ENCODE results near the gene CEP250.

The CEP250 gene

DNA sequence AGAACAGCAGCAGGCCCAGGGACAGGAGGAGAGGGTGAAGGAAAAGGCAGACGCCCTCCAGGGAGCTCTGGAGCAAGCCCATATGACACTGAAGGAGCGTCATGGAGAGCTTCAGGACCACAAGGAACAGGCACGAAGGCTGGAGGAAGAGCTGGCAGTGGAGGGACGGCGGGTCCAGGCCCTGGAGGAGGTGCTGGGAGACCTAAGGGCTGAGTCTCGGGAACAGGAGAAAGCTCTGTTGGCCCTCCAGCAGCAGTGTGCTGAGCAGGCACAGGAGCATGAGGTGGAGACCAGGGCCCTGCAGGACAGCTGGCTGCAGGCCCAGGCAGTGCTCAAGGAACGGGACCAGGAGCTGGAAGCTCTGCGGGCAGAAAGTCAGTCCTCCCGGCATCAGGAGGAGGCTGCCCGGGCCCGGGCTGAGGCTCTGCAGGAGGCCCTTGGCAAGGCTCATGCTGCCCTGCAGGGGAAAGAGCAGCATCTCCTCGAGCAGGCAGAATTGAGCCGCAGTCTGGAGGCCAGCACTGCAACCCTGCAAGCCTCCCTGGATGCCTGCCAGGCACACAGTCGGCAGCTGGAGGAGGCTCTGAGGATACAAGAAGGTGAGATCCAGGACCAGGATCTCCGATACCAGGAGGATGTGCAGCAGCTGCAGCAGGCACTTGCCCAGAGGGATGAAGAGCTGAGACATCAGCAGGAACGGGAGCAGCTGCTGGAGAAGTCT, 48.6 kb downstream of the CEP250 start:
- Histone ChIP-seq H3K4me1 (ENCODE audit: control insufficient read depth, insufficient read depth, low read length) (no peaks in the 10 kb centered on the region), H3K27me3 (ENCODE audit: control insufficient read depth, insufficient read depth, low read length) (no peaks in the 10 kb centered on the region), H3K4me3 (ENCODE audit: low read length) (no peak overlapping the region), H3K36me3 (ENCODE audit: control insufficient read depth, insufficient read depth, low read length) (peaks cover 33% of the 10 kb centered on the region), H3K9ac (ENCODE audit: low read length) (no peak overlapping the region), H3K27ac (ENCODE audit: low read depth, low read length) (no peak overlapping the region)

DNA sequence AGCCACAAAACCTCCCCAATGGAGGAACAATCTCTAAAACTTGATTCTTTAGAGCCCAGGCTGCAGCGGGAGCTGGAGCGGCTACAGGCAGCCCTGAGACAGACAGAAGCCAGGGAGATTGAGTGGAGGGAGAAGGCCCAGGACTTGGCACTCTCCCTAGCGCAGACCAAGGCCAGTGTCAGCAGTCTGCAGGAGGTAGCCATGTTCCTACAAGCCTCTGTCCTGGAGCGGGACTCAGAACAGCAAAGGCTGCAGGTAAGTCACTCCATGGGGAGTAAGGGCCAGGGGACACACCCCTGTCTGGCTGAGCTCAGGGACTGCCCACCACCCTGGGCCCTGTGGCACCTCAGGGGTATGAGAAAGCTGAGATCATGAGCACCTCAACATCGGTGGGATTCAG, 49.4 kb downstream of the CEP250 start:
- Histone ChIP-seq H3K4me3 (ENCODE audit: low read length) (no peak overlapping the region), H3K36me3 (ENCODE audit: control insufficient read depth, insufficient read depth, low read length) (peaks cover 34% of the 10 kb centered on the region), H3K27me3 (ENCODE audit: control insufficient read depth, insufficient read depth, low read length) (no peaks in the 10 kb centered on the region), H3K9ac (ENCODE audit: low read length) (no peak overlapping the region), H3K4me1 (ENCODE audit: control insufficient read depth, insufficient read depth, low read length) (no peaks in the 10 kb centered on the region), H3K27ac (ENCODE audit: low read depth, low read length) (no peak overlapping the region)

- no peak overlapping the region for H3K4me3 ChIP-seq (ENCODE audit: low read length)
- no peak overlapping the region for H3K9ac ChIP-seq (ENCODE audit: low read length)
- H3K27me3 ChIP-seq (ENCODE audit: control insufficient read depth, insufficient read depth, low read length): no peaks in the 10 kb centered on the region
- H3K27ac ChIP-seq (ENCODE audit: low read depth, low read length): no peak overlapping the region
- H3K4me1 ChIP-seq (ENCODE audit: control insufficient read depth, insufficient read depth, low read length): no peaks in the 10 kb centered on the region
- H3K36me3 ChIP-seq (ENCODE audit: control insufficient read depth, insufficient read depth, low read length): peaks cover 33% of the 10 kb centered on the region
Observed at GRCh38 chr20:35506179-35506578, 50.8 kb downstream of the CEP250 start.

DNA sequence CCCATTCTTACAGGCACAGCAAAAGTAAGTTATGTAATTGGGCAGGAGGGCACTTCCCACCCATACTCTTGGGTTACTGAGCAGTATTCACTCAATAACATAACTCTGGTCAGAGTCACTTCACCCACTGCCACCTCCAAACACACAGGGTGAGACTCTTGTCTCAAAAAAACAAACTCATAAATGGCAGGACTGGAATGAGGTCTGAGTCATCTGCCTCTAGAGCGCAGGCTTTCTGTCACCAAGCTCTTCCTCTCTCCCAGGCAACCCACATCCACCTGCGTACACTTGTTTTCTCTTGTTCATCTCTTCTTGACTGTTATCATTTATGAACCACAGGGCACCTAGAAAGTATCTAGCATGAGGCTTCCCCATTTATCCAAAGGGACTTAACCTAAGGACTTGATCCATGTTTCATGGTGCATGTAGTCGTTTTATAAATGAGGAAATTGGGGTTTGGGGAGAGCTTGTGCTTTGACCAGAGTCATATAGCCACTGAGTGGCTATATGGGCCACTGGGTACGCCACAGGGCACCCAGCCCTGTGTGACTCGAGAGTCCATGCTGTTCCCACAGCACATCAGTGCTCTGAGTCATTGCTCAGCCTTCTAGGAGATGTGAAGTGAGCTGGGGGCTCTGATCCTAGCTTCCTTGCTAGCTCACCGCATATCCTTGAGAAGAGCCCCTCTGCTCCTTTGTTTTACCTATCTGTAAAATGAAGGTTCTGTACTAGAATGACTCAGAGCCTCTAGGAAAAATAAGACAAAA, 51.7 kb downstream of the CEP250 start:
- Histone ChIP-seq H3K4me1 (ENCODE audit: control insufficient read depth, insufficient read depth, low read length) (no peaks in the 10 kb centered on the region), H3K9ac (ENCODE audit: low read length) (no peak overlapping the region), H3K36me3 (ENCODE audit: control insufficient read depth, insufficient read depth, low read length) (peaks cover 30% of the 10 kb centered on the region), H3K27me3 (ENCODE audit: control insufficient read depth, insufficient read depth, low read length) (no peaks in the 10 kb centered on the region), H3K4me3 (ENCODE audit: low read length) (no peak overlapping the region), H3K27ac (ENCODE audit: low read depth, low read length) (no peak overlapping the region)

- H3K4me1 ChIP-seq (ENCODE audit: control insufficient read depth, insufficient read depth, low read length): no peaks in the 10 kb centered on the region
- no peak overlapping the region for H3K9ac ChIP-seq (ENCODE audit: low read length)
- no peak overlapping the region for H3K4me3 ChIP-seq (ENCODE audit: low read length)
- no peaks in the 10 kb centered on the region for H3K27me3 ChIP-seq (ENCODE audit: control insufficient read depth, insufficient read depth, low read length)
- H3K36me3 ChIP-seq (ENCODE audit: control insufficient read depth, insufficient read depth, low read length): peaks cover 24% of the 10 kb centered on the region
- H3K27ac ChIP-seq (ENCODE audit: low read depth, low read length): no peak overlapping the region
Observed at GRCh38 chr20:35508493-35509218, 53.3 kb downstream of the CEP250 start.

DNA sequence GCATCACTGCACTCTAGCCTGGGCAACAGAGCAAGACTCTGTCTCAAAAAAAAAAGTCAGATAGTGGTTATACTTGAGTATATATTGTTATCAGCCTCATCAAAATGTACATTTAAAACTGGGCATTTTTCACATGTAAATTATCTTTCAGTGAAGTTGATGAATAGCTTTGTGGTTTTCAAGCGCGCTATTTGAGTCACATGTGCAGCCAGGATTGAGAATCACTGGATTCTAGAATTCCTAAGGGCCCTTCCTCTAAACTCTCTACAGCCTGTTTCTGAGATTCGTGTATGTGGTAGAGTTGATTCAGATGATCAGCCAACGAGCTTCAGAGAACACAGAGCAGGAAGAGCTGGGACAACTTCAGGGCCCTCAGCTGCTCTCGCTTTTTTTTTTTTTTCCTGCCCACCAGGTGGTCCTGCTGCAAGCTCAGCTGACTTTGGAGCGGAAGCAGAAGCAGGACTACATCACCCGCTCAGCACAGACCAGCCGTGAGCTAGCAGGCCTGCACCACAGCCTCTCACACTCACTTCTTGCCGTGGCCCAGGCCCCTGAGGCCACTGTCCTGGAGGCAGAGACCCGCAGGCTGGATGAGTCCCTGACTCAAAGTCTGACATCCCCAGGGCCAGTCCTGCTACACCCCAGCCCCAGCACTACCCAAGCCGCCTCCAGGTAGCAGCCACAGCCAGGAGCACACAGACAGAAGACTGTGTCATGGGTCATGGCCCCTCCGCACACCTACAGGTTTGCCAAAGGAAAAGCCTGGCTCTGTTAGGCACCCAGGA, 55.7 kb downstream of the CEP250 start:
- peaks cover 16% of the 10 kb centered on the region for H3K36me3 ChIP-seq (ENCODE audit: control insufficient read depth, insufficient read depth, low read length)
- H3K4me3 ChIP-seq (ENCODE audit: low read length): no peak overlapping the region
- H3K27ac ChIP-seq (ENCODE audit: low read depth, low read length): no peak overlapping the region
- H3K27me3 ChIP-seq (ENCODE audit: control insufficient read depth, insufficient read depth, low read length): no peaks in the 10 kb centered on the region
- no peaks in the 10 kb centered on the region for H3K4me1 ChIP-seq (ENCODE audit: control insufficient read depth, insufficient read depth, low read length)
- no peak overlapping the region for H3K9ac ChIP-seq (ENCODE audit: low read length)

DNA sequence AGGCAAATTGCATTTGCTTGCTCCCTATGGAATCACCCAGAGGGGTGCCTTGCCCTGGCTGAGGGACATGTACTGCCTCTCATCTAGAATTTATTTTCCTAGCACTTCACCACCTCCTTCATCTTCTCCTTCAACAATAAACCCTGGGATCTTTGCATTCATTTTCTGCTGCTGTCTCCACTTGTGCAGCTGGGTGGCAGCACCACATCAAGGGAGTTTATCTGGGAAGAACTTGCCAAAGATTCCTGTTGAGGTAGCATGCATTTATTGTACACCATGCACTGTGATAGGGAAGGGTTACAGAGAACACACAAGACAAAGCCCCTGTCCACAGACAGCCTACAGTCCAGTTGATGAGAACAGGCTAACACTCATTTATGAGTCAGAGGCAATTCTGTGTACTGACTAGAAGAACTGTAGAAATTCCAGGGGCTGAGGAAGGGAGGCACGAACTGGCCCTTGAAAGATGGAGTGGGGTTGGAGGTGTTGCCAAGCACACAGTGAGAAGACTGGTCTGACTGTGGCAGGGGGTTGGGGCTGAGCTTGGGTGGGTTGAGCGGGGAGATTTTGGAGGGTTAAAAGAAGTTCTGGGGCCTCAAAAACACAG, 56.5 kb downstream of the CEP250 start:
- no peaks in the 10 kb centered on the region for H3K27me3 ChIP-seq (ENCODE audit: control insufficient read depth, insufficient read depth, low read length)
- H3K4me1 ChIP-seq (ENCODE audit: control insufficient read depth, insufficient read depth, low read length): no peaks in the 10 kb centered on the region
- H3K9ac ChIP-seq (ENCODE audit: low read length): no peak overlapping the region
- H3K4me3 ChIP-seq (ENCODE audit: low read length): no peak overlapping the region
- H3K27ac ChIP-seq (ENCODE audit: low read depth, low read length): no peak overlapping the region
- H3K36me3 ChIP-seq (ENCODE audit: control insufficient read depth, insufficient read depth, low read length): peaks cover 16% of the 10 kb centered on the region

DNA sequence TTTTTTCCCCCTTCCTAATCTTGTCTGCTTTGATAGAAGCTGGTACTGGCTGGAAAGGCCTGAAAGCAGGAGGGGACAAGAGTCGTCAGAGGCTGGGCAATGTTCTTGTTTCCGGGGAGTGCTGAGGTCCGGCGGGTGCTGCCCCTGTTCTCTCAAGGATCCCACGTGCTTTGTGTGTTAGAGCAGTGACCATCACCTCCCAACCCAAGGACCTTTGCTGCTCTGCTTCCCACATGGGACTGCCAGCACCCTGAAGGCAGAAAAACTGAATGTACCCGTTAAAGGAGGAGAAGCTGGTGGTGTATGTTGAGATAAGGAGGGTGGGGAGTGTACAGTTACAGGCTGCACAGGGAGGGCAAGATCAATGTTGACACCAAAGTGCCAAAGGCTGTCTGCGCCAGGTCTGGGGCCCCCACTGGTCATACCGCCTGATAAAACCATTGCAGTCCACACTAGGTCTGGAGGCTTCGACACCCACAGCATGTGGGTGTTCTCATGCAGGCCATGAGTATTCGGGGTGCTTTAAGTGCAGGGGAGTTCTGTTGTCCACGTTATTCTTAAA, 59.1 kb downstream of the CEP250 start:
- H3K4me1 ChIP-seq (ENCODE audit: control insufficient read depth, insufficient read depth, low read length): no peaks in the 10 kb centered on the region
- peaks cover 7% of the 10 kb centered on the region for H3K36me3 ChIP-seq (ENCODE audit: control insufficient read depth, insufficient read depth, low read length)
- H3K27ac ChIP-seq (ENCODE audit: low read depth, low read length): no peak overlapping the region
- no peaks in the 10 kb centered on the region for H3K27me3 ChIP-seq (ENCODE audit: control insufficient read depth, insufficient read depth, low read length)
- no peak overlapping the region for H3K9ac ChIP-seq (ENCODE audit: low read length)
- H3K4me3 ChIP-seq (ENCODE audit: low read length): no peak overlapping the region

- Histone ChIP-seq H3K4me3 (ENCODE audit: low read length) (no peak overlapping the region), H3K36me3 (ENCODE audit: control insufficient read depth, insufficient read depth, low read length) (peaks cover 3% of the 10 kb centered on the region), H3K4me1 (ENCODE audit: control insufficient read depth, insufficient read depth, low read length) (no peaks in the 10 kb centered on the region), H3K9ac (ENCODE audit: low read length) (no peak overlapping the region), H3K27ac (ENCODE audit: low read depth, low read length) (no peak overlapping the region), H3K27me3 (ENCODE audit: control insufficient read depth, insufficient read depth, low read length) (no peaks in the 10 kb centered on the region)
Observed at GRCh38 chr20:35515341-35515740, 59.9 kb downstream of the CEP250 start.

DNA sequence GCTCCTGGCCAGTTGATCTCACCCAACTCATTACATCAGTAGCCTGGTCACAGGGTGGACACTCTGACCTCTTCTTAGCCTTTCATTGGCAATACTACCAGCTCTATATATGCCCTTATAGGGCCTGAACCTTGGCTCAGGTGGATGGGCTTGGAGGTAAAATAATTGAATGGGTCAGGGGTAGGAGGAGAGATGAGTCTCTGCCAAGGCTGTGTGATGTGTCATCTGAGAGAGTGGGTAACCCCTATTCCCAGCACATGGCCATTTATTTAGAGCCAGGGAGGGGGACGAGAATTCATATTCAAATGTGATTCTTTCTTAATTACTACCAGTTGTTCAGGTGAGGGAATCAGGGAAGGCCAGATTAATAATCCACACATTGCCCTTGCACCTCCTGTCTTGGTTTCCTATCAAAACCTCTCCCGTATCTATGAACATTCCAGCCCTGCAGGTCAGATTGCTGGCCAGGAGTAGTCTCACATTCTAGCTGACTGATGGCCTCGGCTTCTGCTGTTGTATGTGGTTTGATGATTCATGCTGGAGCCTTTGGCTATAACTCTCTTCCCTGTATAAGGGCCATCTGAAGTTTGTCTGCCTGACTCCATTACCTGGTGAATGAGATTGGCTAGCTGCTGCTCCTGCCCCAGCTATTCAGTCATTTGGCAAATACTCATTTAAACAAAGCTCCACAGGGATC, 60.7 kb downstream of the CEP250 start:
- Histone ChIP-seq H3K27ac (ENCODE audit: low read depth, low read length) (no peak overlapping the region), H3K4me3 (ENCODE audit: low read length) (no peak overlapping the region)

DNA sequence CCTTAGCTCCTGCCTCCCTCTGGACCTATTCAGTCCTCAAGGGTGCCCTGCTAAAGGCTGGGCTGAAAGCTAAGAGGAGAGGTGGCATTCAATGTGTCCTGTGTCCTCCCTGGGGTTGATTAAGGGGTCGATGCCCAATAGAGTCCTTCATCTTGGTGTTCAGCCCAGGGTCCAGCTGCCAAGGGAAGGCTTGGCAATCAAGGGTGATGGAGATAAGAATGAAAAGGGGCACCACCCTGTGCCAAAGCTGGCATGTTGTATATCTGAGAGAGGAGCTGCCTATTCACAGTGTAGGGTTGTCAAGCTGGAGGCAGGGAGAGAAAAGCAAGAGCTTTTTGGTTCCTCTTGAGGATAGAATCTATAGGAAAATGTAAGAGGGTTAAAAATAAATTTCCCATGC, 61.7 kb downstream of the CEP250 start:
- no peak overlapping the region for H3K27ac ChIP-seq (ENCODE audit: low read depth, low read length)
- no peak overlapping the region for H3K9ac ChIP-seq (ENCODE audit: low read length)
- H3K27me3 ChIP-seq (ENCODE audit: control insufficient read depth, insufficient read depth, low read length): no peaks in the 10 kb centered on the region
- no peaks in the 10 kb centered on the region for H3K4me1 ChIP-seq (ENCODE audit: control insufficient read depth, insufficient read depth, low read length)
- H3K36me3 ChIP-seq (ENCODE audit: control insufficient read depth, insufficient read depth, low read length): peaks cover 3% of the 10 kb centered on the region
- no peak overlapping the region for H3K4me3 ChIP-seq (ENCODE audit: low read length)

More for the DNA sequence above, 60.7 kb downstream of the CEP250 start:
- no peaks in the 10 kb centered on the region for H3K4me1 ChIP-seq (ENCODE audit: control insufficient read depth, insufficient read depth, low read length)
- H3K9ac ChIP-seq (ENCODE audit: low read length): no peak overlapping the region
- peaks cover 3% of the 10 kb centered on the region for H3K36me3 ChIP-seq (ENCODE audit: control insufficient read depth, insufficient read depth, low read length)
- no peaks in the 10 kb centered on the region for H3K27me3 ChIP-seq (ENCODE audit: control insufficient read depth, insufficient read depth, low read length)
